Activated T-helper 9 cell treated with anti-CD3 and anti-CD28 coated beads, Interleukin-2, amount 50 U/mL, for 16 hours (primary cell): ENCODE data around the gene MDM2.
"Not testable (repeated sequence)": the region's sequence is repeated elsewhere in the genome, so short reads cannot be mapped to it uniquely, and the experiment has no call there.

Experiments
- DNase-seq: peaks from one replicate; pipeline ENCODE4 v3.0.0-alpha.2; 2020; ENCODE audit warnings: low read depth

Gene MDM2

GRCh38 chr12:68806488-68807237, 1.3 kb upstream of the MDM2 start:
- no peak for DNase-seq

- not testable (repeated sequence) for DNase-seq
Measured at GRCh38 chr12:68807274-68807575, 752 bp upstream of the MDM2 start.

GRCh38 chr12:68808388-68809189, 612 bp downstream of the MDM2 start:
- peak; percentile 45 for DNase-seq

GRCh38 chr12:68809190-68810026, 1.4 kb downstream of the MDM2 start:
- DNase-seq = no peak

DNA sequence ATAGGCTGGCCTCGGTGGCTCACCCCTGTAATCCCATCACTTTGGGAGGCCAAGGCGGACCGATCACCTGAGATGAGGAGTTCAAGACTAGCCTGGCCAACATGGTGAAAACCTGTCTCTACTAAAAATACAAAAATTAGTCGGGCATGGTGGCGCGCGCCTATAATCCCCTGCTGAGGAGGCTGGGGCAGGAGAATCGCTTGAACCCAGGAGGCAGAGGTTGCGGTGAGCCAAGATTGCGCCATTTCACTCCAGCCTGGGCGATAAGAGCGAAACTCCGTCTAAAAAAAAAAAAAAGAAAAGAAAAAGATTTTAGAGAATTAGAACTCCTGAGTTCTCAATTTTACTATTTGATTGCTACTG, 2.0 kb downstream of the MDM2 start:
- not testable (repeated sequence) for DNase-seq

- not testable (repeated sequence) for DNase-seq
Measured at GRCh38 chr12:68811573-68811972, 3.6 kb downstream of the MDM2 start.

DNA sequence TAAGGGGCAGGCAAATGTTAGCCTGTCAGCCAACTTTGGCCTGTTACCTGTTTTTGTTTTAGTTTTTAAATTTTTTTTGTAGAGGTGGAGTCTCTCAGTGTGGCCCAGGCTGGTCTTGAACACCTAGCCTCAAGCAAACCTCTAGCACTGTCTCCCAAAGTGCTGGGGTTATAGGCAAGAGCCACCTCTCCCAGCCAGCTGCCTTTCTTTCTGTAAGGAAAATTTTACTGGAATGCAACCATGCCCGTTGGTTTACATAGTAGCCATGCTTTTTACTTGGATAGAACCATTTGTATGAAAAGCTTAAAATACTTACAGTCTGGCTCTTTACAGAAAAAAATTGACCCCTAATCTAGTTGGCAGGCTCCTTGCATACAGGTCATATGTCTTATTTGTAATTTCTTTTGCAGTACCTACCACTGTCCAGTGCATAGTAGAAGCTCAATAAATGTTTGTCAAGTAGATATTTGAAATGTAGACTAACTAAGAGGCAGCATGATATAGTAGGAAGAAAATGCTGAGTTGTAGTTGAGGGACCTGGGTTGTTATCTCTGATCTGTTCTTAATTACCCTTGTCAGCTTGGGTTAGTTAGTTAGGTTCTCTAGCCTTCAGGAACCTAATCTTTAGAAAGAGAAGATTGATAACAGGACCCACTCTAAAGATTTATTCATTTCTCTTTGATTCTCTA, 4.7 kb downstream of the MDM2 start:
- DNase-seq = no peak

- no peak for DNase-seq
Measured at GRCh38 chr12:68813242-68813593, 5.2 kb downstream of the MDM2 start.

DNA sequence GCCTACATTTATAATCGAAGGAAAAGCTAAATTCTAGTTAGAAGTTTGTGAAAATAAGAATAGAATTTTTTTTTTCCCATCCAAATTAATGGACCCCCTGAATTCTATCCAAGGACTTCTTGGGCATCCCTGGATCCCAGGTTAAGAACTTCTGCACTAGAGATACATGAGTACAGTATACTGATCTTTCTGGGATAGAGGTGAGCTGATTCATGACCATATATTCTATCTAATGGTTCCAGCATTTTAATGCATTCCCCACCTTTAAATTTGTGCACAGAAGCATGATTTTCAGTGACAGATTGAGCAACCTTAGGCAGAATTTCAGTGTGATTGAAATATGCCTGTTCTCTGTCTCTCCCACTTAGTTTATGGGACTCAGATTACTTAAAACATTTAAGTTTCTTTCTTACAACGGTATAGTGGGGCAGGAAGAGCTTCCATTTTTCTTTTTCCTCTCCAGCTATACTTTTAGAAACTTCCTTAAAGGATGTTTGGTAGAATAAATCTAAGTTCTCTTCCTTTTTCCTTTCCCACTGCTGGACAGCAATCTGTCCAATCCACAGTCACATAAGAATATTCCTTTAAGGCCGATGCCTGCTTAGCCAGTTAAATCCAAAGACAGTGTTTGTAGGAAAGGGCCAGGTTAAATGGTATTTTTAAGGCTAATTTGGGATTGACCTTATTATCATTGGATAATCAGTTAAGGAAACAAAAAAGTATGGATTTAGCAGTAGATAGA, 6.7 kb downstream of the MDM2 start:
- DNase-seq = no peak

GRCh38 chr12:68815232-68815927, 7.4 kb downstream of the MDM2 start:
- DNase-seq = no peak

DNA sequence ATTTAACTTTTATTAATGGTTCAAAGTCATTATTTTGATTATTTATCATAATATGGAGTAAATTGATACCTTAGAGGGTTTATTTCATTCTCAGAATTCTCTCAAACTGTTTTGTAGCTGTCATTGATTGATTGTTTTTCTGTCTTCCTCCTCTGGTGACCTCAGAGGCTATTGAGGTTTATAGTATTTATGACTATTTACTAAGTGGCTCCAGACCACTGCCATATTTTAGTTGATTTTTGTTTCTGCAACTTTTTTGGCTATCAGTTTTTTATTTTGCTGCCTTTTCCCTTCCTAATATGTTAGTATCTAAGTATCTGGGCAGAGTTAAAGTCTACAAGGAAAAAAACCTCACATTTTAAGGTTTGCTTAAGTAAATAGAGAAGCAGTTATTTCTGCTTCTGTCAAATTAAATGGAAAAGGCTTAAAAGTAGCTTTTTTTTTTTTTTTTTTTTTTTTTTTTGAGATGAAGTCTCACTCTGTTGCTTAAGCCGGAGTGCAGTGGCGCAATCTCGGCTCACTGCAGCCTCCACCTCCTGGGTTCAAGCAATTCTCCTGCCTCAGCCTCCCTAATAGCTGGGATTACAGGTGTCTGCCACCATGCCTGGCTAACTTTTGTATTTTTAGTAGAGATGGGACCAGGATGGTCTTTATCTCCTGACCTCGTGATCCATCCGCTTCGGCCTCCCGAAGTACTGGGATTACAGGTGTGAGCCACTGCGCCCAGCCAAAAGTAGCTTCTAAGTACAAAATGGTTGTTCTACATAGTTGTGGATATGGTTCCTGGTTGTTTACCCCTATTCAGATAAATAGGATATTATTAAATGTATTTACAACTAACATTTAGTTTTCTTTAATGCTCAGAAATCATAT, 8.2 kb downstream of the MDM2 start:
- DNase-seq = no peak

- not testable (repeated sequence) for DNase-seq
Measured at GRCh38 chr12:68819481-68819880, 11.5 kb downstream of the MDM2 start.

GRCh38 chr12:68821357-68822188, 13.6 kb downstream of the MDM2 start:
- no peak for DNase-seq

DNA sequence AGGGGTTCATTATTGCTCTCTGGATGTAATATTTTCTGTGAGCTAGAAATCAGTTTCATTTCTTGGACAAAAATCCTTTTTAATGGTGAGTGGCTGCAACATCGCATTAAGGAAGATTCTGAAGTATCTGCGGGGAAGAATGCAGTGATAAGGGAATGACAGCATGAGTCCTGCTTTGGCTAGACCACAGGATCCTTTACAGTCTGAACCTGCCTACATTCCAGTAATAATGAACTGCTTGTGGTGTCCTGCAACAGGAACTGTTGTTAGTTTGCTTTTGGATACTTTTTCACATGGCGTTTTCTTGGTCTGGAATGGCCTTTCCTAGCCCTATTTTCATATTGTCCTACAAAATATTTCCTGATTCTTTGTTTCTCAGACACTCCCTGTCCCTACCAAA, 15.7 kb downstream of the MDM2 start:
- no peak for DNase-seq

DNA sequence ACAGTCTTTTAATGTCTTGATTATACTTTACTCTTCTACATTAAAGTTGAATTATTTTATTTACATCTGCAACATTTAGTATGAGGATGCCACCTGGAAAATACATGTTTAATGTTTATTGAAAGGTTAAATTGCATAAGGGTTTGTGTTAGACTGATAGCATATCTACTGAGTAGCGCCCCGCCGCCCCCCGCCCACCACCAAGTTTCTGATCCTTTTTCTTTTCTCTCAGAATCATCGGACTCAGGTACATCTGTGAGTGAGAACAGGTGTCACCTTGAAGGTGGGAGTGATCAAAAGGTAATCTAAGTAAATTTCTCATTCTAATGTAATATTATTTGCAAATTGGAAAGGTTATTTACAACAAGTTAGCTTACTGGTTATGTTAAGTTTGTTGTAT, 16.2 kb downstream of the MDM2 start:
- DNase-seq = no peak

GRCh38 chr12:68824597-68825250, 16.7 kb downstream of the MDM2 start:
- DNase-seq = no peak

DNA sequence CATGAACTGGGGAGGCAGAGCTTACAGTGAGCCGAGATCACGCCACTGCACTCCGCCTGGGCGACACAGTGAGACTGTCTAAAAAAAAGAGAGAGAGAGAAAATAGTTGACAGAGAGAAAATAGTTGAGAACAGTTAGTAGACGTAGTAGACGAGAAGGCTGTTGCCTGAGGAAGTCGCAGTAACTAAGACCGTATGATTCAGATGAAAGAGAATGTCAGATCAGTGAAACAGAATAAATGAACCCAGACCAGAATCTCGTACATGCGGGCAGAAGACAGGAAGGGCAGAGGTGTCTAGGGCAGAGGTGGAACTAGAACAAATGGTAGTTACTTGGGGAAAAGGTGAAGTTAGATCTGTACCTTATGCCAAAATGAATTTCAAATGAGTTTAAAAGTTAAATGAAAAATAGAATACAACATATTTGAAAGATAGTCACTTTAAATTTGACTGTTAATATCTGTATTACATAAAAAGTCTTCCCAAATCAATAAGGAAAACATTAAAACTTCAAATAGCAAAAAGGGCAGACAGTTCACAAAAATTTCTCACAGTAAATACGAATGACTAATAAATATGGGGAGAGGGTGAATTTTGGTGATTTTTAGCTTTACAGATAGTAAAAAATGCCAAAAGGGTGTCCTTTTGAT, 17.7 kb downstream of the MDM2 start:
- DNase-seq = no peak
